ENCODE measurements around the gene CSNK1E. TPM values are rescaled to one million over a fixed set of nuclear protein-coding genes. Genes with fewer than 3 reads are reported as not detected.

Gene CSNK1E
- total and polyA plus RNA-seq, 2 of the 4 experiments (the other 2 are of a cell fraction): 116 to 276 TPM

DNA sequence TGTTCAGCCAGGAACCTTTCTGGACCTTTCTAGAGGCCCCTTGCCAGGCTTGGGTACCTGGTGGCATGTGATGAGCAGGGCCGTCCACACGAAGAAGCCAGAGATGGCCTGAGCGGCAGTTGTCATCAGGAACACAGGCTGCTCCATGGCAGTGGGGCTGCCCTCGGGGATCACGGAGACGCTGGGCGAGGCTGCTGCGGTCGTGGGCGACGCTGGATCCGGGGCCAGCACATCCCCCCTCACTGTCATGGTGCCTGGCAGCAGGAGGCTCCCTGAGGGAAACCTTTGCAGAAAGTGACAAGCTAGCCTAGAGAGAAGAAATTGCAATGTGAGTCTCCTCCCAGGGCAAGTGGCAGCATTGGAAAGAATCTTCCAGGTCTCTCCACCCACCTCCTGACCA lies 69.5 kb downstream of the CSNK1E start:
- ChIA-PET CTCF (no interaction called here), POLR2A (ENCODE audit: unreplicated experiment) (no interaction called here)
- Histone ChIP-seq H4K5ac (ENCODE audit: low read depth, low read length) (no peak overlapping the region), H3K79me1 (ENCODE audit: low read depth in 1 of 2, low read length in 2 of 2) (peaks cover 37 to 93% of the 10 kb centered on the region in 2 experiments), H3K27ac (ENCODE audit: insufficient read depth, low read length) (no peak overlapping the region), H3K23ac (ENCODE audit: low read depth, low read length) (no peak overlapping the region), H4K20me1 (ENCODE audit: insufficient read depth, low read length) (peaks cover 55% of the 10 kb centered on the region), H2AFZ (replicated peaks; ENCODE audit: low read length, poor library complexity) (no peak overlapping the region), H3K9me1 (ENCODE audit: insufficient read depth, low read length) (peaks cover 30% of the 10 kb centered on the region), H3K18ac (ENCODE audit: low read depth, low read length) (no peak overlapping the region), H2AK9ac (replicated peaks; ENCODE audit: low read depth, low read length, poor library complexity) (no peak overlapping the region), H2BK120ac (ENCODE audit: low read depth, low read length) (no peak overlapping the region), H3K4me1 (ENCODE audit: control insufficient read depth, insufficient read depth, low read length) (peaks cover 21% of the 10 kb centered on the region), H3K4me2 (ENCODE audit: low read depth, low read length) (no peak overlapping the region), H3K27me3 (ENCODE audit: control insufficient read depth, insufficient read depth, low read length) (no peaks in the 10 kb centered on the region), H2BK20ac (ENCODE audit: low read depth, low read length) (no peak overlapping the region), H2AK5ac (ENCODE audit: low read depth, low read length) (no peak overlapping the region), H3K4me3 (ENCODE audit: insufficient read depth, low read depth, low read length) (no peak overlapping the region), H3K4ac (ENCODE audit: low read depth, low read length) (no peak overlapping the region), H3K36me3 (ENCODE audit: control insufficient read depth, insufficient read depth, low read length) (peaks cover 34% of the 10 kb centered on the region), H4K91ac (ENCODE audit: insufficient read depth, low read depth, low read length) (no peak overlapping the region), H3K9me3 (ENCODE audit: control insufficient read depth, insufficient read depth, low read length) (0 out of 2 replicates have a peak, but pooled peaks cover 3% of the 10 kb centered on the region), H4K8ac (ENCODE audit: low read depth in 2 of 2, low read length in 2 of 2) (no peak overlapping the region), H2BK15ac (ENCODE audit: low read depth, low read length) (no peak overlapping the region), H3K14ac (replicated peaks; ENCODE audit: low read depth, low read length) (no peak overlapping the region), H3K9ac (ENCODE audit: low read depth, low read length) (no peak overlapping the region), H2BK5ac (ENCODE audit: low read depth, low read length, poor library complexity, severe bottlenecking) (no peak overlapping the region), H3K56ac (ENCODE audit: extremely low read depth, insufficient read depth, low read length) (no peak overlapping the region)
- intact Hi-C loops (cut with micrococcal nuclease) (no loop called here), dilution Hi-C loops (cut with HindIII; ENCODE audit: low sequenced_read_pairs, unreplicated experiment) (no loop called here), in situ Hi-C loops (cut with MboI; ENCODE audit: low sequenced_read_pairs) (no loop called here)
- no peak for DNase-seq
- BruUV-seq (replicated peaks): no TSS peak
- 96% methylated on average over 7 of the region's 12 CpGs; no CpG with 5 or more reads in 1 of the 2 experiments for whole genome bisulfite sequencing, 2 experiments (ENCODE audit: extremely low coverage in 2 of 2, insufficient read length in 1 of 2)
- ATAC-seq (ENCODE audit: low read depth): no peak
- TF ChIP-seq FOS (IDR thresholded peaks at IDR 0.05; ENCODE audit: low read depth, low read length) (no peak), CHD1 (IDR thresholded peaks at IDR 0.05; ENCODE audit: low read depth, low read length) (no peak), MAZ (IDR thresholded peaks at IDR 0.05; ENCODE audit: borderline replicate concordance, low read depth, low read length) (no peak), MXI1 (IDR thresholded peaks at IDR 0.05; ENCODE audit: borderline replicate concordance, low read depth, low read length) (no peak), RAD21 (IDR thresholded peaks at IDR 0.05; ENCODE audit: low read length) (no peak), RCOR1 (IDR thresholded peaks at IDR 0.05; ENCODE audit: insufficient replicate concordance, low read length) (no peak), MAFK (IDR thresholded peaks at IDR 0.05; ENCODE audit: low read depth, low read length) (no peak), SMC3 (IDR thresholded peaks at IDR 0.05; ENCODE audit: low read depth, low read length) (no peak), BHLHE40 (IDR thresholded peaks at IDR 0.05; ENCODE audit: low read depth, low read length) (no peak), POLR2A (IDR thresholded peaks at IDR 0.05; ENCODE audit: low read depth, low read length) (no peak), CEBPB (IDR thresholded peaks at IDR 0.05; ENCODE audit: low read depth, low read length) (no peak), RFX5 (IDR thresholded peaks at IDR 0.05; ENCODE audit: low read depth, low read length) (no peak), NFE2L2 (IDR thresholded peaks at IDR 0.05; ENCODE audit: low read depth, low read length) (no peak)
- TF ChIP-seq, protein P1, sequence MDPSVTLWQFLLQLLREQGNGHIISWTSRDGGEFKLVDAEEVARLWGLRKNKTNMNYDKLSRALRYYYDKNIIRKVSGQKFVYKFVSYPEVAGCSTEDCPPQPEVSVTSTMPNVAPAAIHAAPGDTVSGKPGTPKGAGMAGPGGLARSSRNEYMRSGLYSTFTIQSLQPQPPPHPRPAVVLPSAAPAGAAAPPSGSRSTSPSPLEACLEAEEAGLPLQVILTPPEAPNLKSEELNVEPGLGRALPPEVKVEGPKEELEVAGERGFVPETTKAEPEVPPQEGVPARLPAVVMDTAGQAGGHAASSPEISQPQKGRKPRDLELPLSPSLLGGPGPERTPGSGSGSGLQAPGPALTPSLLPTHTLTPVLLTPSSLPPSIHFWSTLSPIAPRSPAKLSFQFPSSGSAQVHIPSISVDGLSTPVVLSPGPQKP (IDR thresholded peaks at IDR 0.05; ENCODE audit: borderline replicate concordance, low read depth, low read length): no peak
- TF ChIP-seq, protein P2, sequence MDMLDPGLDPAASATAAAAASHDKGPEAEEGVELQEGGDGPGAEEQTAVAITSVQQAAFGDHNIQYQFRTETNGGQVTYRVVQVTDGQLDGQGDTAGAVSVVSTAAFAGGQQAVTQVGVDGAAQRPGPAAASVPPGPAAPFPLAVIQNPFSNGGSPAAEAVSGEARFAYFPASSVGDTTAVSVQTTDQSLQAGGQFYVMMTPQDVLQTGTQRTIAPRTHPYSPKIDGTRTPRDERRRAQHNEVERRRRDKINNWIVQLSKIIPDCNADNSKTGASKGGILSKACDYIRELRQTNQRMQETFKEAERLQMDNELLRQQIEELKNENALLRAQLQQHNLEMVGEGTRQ (IDR thresholded peaks at IDR 0.05; ENCODE audit: low read depth, low read length): no peak
- TF ChIP-seq, protein P3, sequence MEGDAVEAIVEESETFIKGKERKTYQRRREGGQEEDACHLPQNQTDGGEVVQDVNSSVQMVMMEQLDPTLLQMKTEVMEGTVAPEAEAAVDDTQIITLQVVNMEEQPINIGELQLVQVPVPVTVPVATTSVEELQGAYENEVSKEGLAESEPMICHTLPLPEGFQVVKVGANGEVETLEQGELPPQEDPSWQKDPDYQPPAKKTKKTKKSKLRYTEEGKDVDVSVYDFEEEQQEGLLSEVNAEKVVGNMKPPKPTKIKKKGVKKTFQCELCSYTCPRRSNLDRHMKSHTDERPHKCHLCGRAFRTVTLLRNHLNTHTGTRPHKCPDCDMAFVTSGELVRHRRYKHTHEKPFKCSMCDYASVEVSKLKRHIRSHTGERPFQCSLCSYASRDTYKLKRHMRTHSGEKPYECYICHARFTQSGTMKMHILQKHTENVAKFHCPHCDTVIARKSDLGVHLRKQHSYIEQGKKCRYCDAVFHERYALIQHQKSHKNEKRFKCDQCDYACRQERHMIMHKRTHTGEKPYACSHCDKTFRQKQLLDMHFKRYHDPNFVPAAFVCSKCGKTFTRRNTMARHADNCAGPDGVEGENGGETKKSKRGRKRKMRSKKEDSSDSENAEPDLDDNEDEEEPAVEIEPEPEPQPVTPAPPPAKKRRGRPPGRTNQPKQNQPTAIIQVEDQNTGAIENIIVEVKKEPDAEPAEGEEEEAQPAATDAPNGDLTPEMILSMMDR (conservative IDR thresholded peaks at IDR 0.05; ENCODE audit: low read depth, low read length): no peak

Data from IMR-90 (cell line).